Measurements from ENCODE around the gene SH3RF3.

GRCh38 chr2:109510136-109511028 is 381.4 kb downstream of the SH3RF3 start:
- TF ChIP-seq CTCF (IDR thresholded peaks at IDR 0.05) (peak; percentile 76 to 93 (median 85)), POLR2A (IDR thresholded peaks at IDR 0.05) (no peak)
